H1 (cell line): ENCODE data around the gene CALML4. TPM values are rescaled to one million over a fixed set of nuclear protein-coding genes. Genes with fewer than 3 reads are reported as not detected.

Experiments
- CTCF ChIA-PET: fragments of 300-600 bp; sonication (Branson Sonifier 250); formaldehyde crosslinking; loops from one replicate; lab custom pipeline; 2021; ENCODE audit not compliant: partially characterized antibody; lab: Charles Lee
- POLR2A ChIA-PET: fragments of 300-600 bp; sonication (Branson Sonifier 250); formaldehyde crosslinking; loops from one replicate; lab custom pipeline; 2021; ENCODE audit warnings: inconsistent platforms; ENCODE audit not compliant: partially characterized antibody; lab: Charles Lee
- DNase-seq, 2 experiments: peaks; one replicate each; pipeline versions ENCODE4 v3.0.0 to v3.0.0-alpha.2; 2010 to 2022; ENCODE audit warnings: low spot score in 2 of 2, low read depth in 1 of 2, mixed read lengths in 1 of 2
- FAIRE-seq: peaks from 2 replicates; lab custom pipeline; 2011; peaks lifted over from hg19 to GRCh38; lab: Jason Lieb, UNC
- H2AFZ ChIP-seq: 2 replicates; pipeline ENCODE4 v1.8.1; 2012; ENCODE audit warnings: low read length, inconsistent platforms
- H2AK5ac ChIP-seq: 2 replicates; pipeline ENCODE4 v1.6.1; 2013; ENCODE audit warnings: low read depth, low read length
- H2BK120ac ChIP-seq: replicated peaks from 2 replicates; pipeline ENCODE3; 2013; ENCODE audit warnings: low read depth, low read length, inconsistent platforms
- H2BK12ac ChIP-seq: 2 replicates; pipeline ENCODE4 v1.6.1; 2013; ENCODE audit warnings: low read depth, low read length
- H2BK15ac ChIP-seq: 2 replicates; pipeline ENCODE4 v1.6.1; 2013; ENCODE audit warnings: low read length
- H2BK20ac ChIP-seq: 2 replicates; pipeline ENCODE4 v1.6.1; 2013; ENCODE audit warnings: low read length
- H2BK5ac ChIP-seq: 2 replicates; pipeline ENCODE4 v1.6.1; 2013; ENCODE audit warnings: low read depth, low read length
- H3K14ac ChIP-seq: 2 replicates; pipeline ENCODE4 v1.6.1; 2013; ENCODE audit warnings: inconsistent platforms; ENCODE audit not compliant: insufficient read length
- H3K18ac ChIP-seq: 2 replicates; pipeline ENCODE4 v1.6.1; 2013; ENCODE audit warnings: low read length; ENCODE audit errors: extremely low read depth
- H3K23ac ChIP-seq: 2 replicates; pipeline ENCODE4 v1.6.1; 2013; ENCODE audit warnings: inconsistent platforms; ENCODE audit not compliant: insufficient read length
- H3K23me2 ChIP-seq: 2 replicates; pipeline ENCODE4 v1.6.1; 2013; ENCODE audit warnings: low read depth, low read length
- H3K27ac ChIP-seq: 2 replicates; pipeline ENCODE4 v1.6.1; 2011; ENCODE audit warnings: low read depth, low read length, inconsistent platforms
- H3K27me3 ChIP-seq, 4 experiments: replicated peaks in 1 of 4; 1 replicate in 1 of 4; 2 replicates in 3 of 4; pipeline versions ENCODE4 v1.6.1 to v1.8.1; 2011 to 2013; ENCODE audit warnings: low read length in 3 of 4, mild to moderate bottlenecking in 3 of 4, inconsistent platforms in 2 of 4, mixed read lengths in 2 of 4, moderate library complexity in 1 of 4; ENCODE audit not compliant: control insufficient read depth in 3 of 4, insufficient read depth in 3 of 4; ENCODE audit errors: extremely low read depth in 1 of 4
- H3K36me3 ChIP-seq, 4 experiments: 2 replicates each; pipeline versions ENCODE4 v1.6.1 to v1.8.1; 2011 to 2013; ENCODE audit warnings: mild to moderate bottlenecking in 4 of 4, low read length in 3 of 4, moderate library complexity in 2 of 4, control low read depth in 1 of 4, inconsistent platforms in 1 of 4; ENCODE audit not compliant: insufficient read depth in 4 of 4, control insufficient read depth in 2 of 4
- H3K4ac ChIP-seq: replicated peaks from 2 replicates; pipeline ENCODE3; 2013; ENCODE audit warnings: low read length, low read depth, mixed read lengths, inconsistent platforms; ENCODE audit not compliant: insufficient read length
- H3K4me1 ChIP-seq, 4 experiments: replicated peaks in 1 of 4; 1 replicate in 1 of 4; 2 replicates in 3 of 4; pipeline versions ENCODE4 v1.6.1 to v1.8.1; 2011 to 2013; ENCODE audit warnings: low read length in 3 of 4, inconsistent platforms in 2 of 4, mixed read lengths in 1 of 4; ENCODE audit not compliant: insufficient read depth in 4 of 4, control insufficient read depth in 3 of 4
- H3K4me2 ChIP-seq, 2 experiments: 2 replicates each; pipeline versions ENCODE4 v1.6.1 to v1.8.1; 2011 to 2013; ENCODE audit warnings: low read depth in 2 of 2, low read length in 2 of 2, control low read depth in 1 of 2, inconsistent platforms in 1 of 2, mild to moderate bottlenecking in 1 of 2; ENCODE audit not compliant: insufficient read depth in 1 of 2
- H3K4me3 ChIP-seq, 4 experiments: fragments of 200-600, 300-600 bp in 1 of 4; sonication (generic), shearing (Covaris generic), sonication (Bioruptor Twin) in 1 of 4; 2 replicates each; pipeline versions ENCODE4 v1.5.1 to v1.8.1; 2011 to 2016; ENCODE audit warnings: low read length in 4 of 4, low read depth in 3 of 4, control low read depth in 2 of 4, inconsistent platforms in 2 of 4, mild to moderate bottlenecking in 2 of 4, mixed read lengths in 1 of 4, moderate library complexity in 1 of 4; ENCODE audit not compliant: insufficient read depth in 2 of 4; ENCODE audit errors: extremely low read depth in 1 of 4
- H3K56ac ChIP-seq: replicated peaks from 2 replicates; pipeline ENCODE3; 2013; ENCODE audit warnings: low read depth, mild to moderate bottlenecking, mixed read lengths, low read length, inconsistent platforms; ENCODE audit not compliant: insufficient read length
- H3K79me1 ChIP-seq: 2 replicates; pipeline ENCODE4 v1.6.1; 2013; ENCODE audit warnings: low read depth, low read length, control low read depth
- H3K79me2 ChIP-seq, 2 experiments: 2 replicates each; pipeline versions ENCODE4 v1.6.1 to v1.8.1; 2012 to 2013; ENCODE audit warnings: low read length in 2 of 2, mild to moderate bottlenecking in 2 of 2, inconsistent platforms in 1 of 2; ENCODE audit not compliant: insufficient read depth in 2 of 2, control insufficient read depth in 1 of 2
- H3K9ac ChIP-seq, 4 experiments: replicated peaks in 1 of 4; 1 replicate in 1 of 4; 2 replicates in 3 of 4; pipeline versions ENCODE4 v1.6.1 to v1.8.1; 2011 to 2013; ENCODE audit warnings: low read depth in 3 of 4, low read length in 3 of 4, control low read depth in 2 of 4, mild to moderate bottlenecking in 2 of 4, moderate library complexity in 2 of 4, inconsistent platforms in 1 of 4; ENCODE audit errors: extremely low read depth in 1 of 4
- H3K9me3 ChIP-seq, 2 experiments: 2 replicates each; pipeline versions ENCODE4 v1.6.1 to v1.8.1; 2012 to 2013; ENCODE audit warnings: mild to moderate bottlenecking in 2 of 2, moderate library complexity in 2 of 2, control low read depth in 1 of 2, inconsistent platforms in 1 of 2, low read depth in 1 of 2, low read length in 1 of 2, mixed read lengths in 1 of 2; ENCODE audit not compliant: insufficient read depth in 2 of 2
- H4K20me1 ChIP-seq, 2 experiments: replicated peaks in 1 of 2; 2 replicates each; pipeline versions ENCODE3 to v1.8.1; 2011 to 2013; ENCODE audit warnings: inconsistent platforms in 2 of 2, low read length in 2 of 2, mild to moderate bottlenecking in 1 of 2; ENCODE audit not compliant: insufficient read depth in 2 of 2, control insufficient read depth in 1 of 2
- H4K5ac ChIP-seq: 2 replicates; pipeline ENCODE4 v1.6.1; 2013; ENCODE audit warnings: low read length, low read depth, mixed read lengths, inconsistent platforms; ENCODE audit not compliant: insufficient read length
- H4K8ac ChIP-seq: 2 replicates; pipeline ENCODE4 v1.8.0; 2013; ENCODE audit warnings: mild to moderate bottlenecking, moderate library complexity, low read length, inconsistent platforms; ENCODE audit not compliant: insufficient read depth; ENCODE audit errors: extremely low read depth
- H4K91ac ChIP-seq: replicated peaks from 2 replicates; pipeline ENCODE3; 2013; ENCODE audit warnings: low read length, mixed read lengths, inconsistent platforms; ENCODE audit not compliant: insufficient read length
- CHD1 ChIP-seq: IDR thresholded peaks from 2 replicates; pipeline ENCODE4 v1.6.1; 2012; ENCODE audit warnings: low read depth, low read length, improper control_type of control experiment
- GTF2F1 ChIP-seq: IDR thresholded peaks from 2 replicates; pipeline ENCODE4 v1.6.1; 2012; ENCODE audit warnings: low read depth, low read length, improper control_type of control experiment, borderline replicate concordance
- polyA plus RNA-seq, 7 experiments: library from polyadenylated mRNA; depleted of rRNA in 3 of 7; stranded (reverse) in 5 of 7; unstranded in 2 of 7; fragments of >200 nt in 5 of 7; fragments of 200-250 nt in 2 of 7; gene quantifications; 1 replicate in 5 of 7; 2 replicates in 1 of 7; 4 replicates in 1 of 7; pipeline versions ENCODE4 v1.2.1 to v1.2.3, GENCODE V29; 2011 to 2013; ENCODE audit warnings: missing spikeins in 2 of 7, mixed read lengths in 2 of 7
- total RNA-seq: library from RNA; stranded (reverse); fragmentation: NEBNext Ultra II Directional; extraction: Animal tissue kit (Norgen Biotek cat#: 25700); gene quantifications from 2 replicates; pipeline ENCODE4 v1.2.1, GENCODE V29; 2021

CALML4 gene
- total and polyA plus RNA-seq, 2 of the 8 experiments (the other 6 are each of a cell fraction or from before 2014, with no cell fraction given), result 3.8 to 12.5 TPM

DNA sequence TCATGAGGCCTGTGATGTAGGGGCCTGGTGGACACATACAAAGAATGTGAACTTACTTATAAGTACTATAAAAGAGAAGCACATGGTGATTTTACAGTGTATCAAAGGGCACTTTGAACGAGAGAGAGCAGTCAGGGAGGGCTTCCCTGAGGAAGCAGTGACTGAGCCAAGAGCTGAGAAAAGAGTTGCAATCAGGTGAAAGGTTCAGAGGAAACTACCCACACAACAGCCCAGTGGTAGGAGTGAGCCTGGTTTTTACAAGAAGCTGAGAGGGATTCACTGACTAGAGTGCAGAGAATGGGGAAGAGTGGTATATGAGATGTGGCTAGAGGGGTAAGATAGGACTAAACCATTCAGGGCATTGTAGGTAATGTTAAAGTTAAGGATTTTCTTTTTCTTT is 57.1 kb downstream of the CALML4 start (continued):
- no peak for TF ChIP-seq CHD1

DNA sequence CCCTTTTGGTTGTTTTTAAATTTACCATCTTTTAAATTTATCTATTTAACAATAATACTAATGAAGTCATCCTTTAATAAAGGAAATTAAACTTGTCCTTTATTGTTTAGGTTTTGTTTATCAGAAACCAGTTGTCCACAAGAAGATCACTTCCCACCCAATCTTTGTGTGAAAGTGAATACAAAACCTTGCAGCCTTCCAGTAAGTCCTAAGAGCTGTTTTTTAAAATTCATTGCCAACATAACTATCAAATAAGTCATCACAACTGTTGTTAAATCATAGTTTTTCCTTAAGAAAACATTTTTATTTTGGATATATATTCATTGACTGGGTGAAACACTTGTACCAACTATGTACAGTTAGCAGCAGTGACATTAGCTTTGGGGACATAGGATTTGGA is 59.4 kb downstream of the CALML4 start:
- Histone ChIP-seq H3K4ac (no peak overlapping the region), H3K79me1 (no peaks in the 10 kb centered on the region), H2AFZ (no peak overlapping the region), H2BK12ac (no peak overlapping the region), H3K4me3 (no peak overlapping the region), H4K8ac (no peak overlapping the region), H3K23ac (no peak overlapping the region), H4K5ac (no peak overlapping the region), H2BK120ac (no peak overlapping the region), H3K36me3 (peaks cover 0 to 11% (median 2%) of the 10 kb centered on the region in 4 experiments; a peak in 3 of 8 replicates), H3K23me2 (peaks cover 1% of the 10 kb centered on the region; the same call in 1 of the 2 replicates), H3K14ac (no peak overlapping the region), H3K4me2 (no peak overlapping the region), H3K79me2 (no peaks in the 10 kb centered on the region), H3K18ac (no peak overlapping the region), H2BK20ac (no peak overlapping the region), H2BK5ac (no peak overlapping the region), H4K20me1 (no peaks in the 10 kb centered on the region), H2BK15ac (no peak overlapping the region), H3K27me3 (no peaks in the 10 kb centered on the region), H3K9me3 (no peaks in the 10 kb centered on the region), H3K27ac (no peak overlapping the region), H2AK5ac (no peak overlapping the region), H3K56ac (no peak overlapping the region), H3K9ac (no peak overlapping the region), H4K91ac (no peak overlapping the region), H3K4me1 (no peaks in the 10 kb centered on the region)
- TF ChIP-seq GTF2F1, result no peak
- ChIA-PET CTCF (interaction anchor here (1.0 kb wide), 1 partner anchor 19 kb away, joined by 3 read pairs; no protein-coding TSS in a partner anchor), POLR2A (no interaction called here)
- no peak for DNase-seq
- no peak for FAIRE-seq
